Esophagus muscularis mucosa (tissue), 4 donors: ENCODE results near the gene CCNG2. TPM values are rescaled to one million over a fixed set of nuclear protein-coding genes. Genes with fewer than 3 reads are reported as not detected.

Experiments used
- DNase-seq: peaks from one replicate; pipeline ENCODE4 v3.0.0-alpha.2; 2017; ENCODE audit errors: extremely low spot score
- H3K27ac ChIP-seq, 4 donors: fragments of 200-600 bp; sonication (generic); replicated peaks in 1 of 4; 1 replicate in 3 of 4; 2 replicates in 1 of 4; pipeline ENCODE4 v1.5.1; 2016 to 2019; ENCODE audit warnings: mild to moderate bottlenecking in 1 of 4
- H3K27me3 ChIP-seq, 4 donors: fragments of 200-600 bp; sonication (generic); one replicate each; pipeline versions ENCODE4 v1.5.1 to v1.6.0; 2016 to 2019
- H3K36me3 ChIP-seq, 4 donors: fragments of 200-600 bp; sonication (generic); one replicate each; pipeline ENCODE4 v1.5.1; 2016 to 2019
- H3K4me1 ChIP-seq, 4 donors: fragments of 200-600 bp; sonication (generic); one replicate each; pipeline ENCODE4 v1.5.1; 2016 to 2019
- H3K4me3 ChIP-seq, 4 donors: fragments of 200-600 bp; sonication (generic); 1 replicate in 2 of 4; 2 replicates in 2 of 4; pipeline ENCODE4 v1.5.1; 2016 to 2019; ENCODE audit warnings: mild to moderate bottlenecking in 4 of 4, moderate library complexity in 1 of 4
- H3K9me3 ChIP-seq, 4 donors: fragments of 200-600 bp; sonication (generic); 1 replicate in 3 of 4; 2 replicates in 1 of 4; pipeline ENCODE4 v1.5.1; 2016 to 2019
- CTCF ChIP-seq, 3 experiments: fragments of 200-600 bp in 2 of 3; fragments of 450-650 bp in 1 of 3; sonication (generic) in 2 of 3; IDR thresholded peaks; one replicate each; pipeline ENCODE4 v1.5.1; 2017 to 2019; ENCODE audit warnings: antibody characterized with exemption in 3 of 3, mild to moderate bottlenecking in 2 of 3, moderate library complexity in 1 of 3
- EP300 ChIP-seq: sonication (generic); formaldehyde crosslinking; IDR thresholded peaks from one replicate; pipeline ENCODE4 v1.6.1; 2017; ENCODE audit warnings: antibody characterized with exemption
- POLR2A ChIP-seq: fragments of 450-650 bp; IDR thresholded peaks from one replicate; pipeline ENCODE4 v1.6.1; 2017; ENCODE audit warnings: antibody characterized with exemption, moderate library complexity, mild to moderate bottlenecking, low read depth
- POLR2AphosphoS5 ChIP-seq, 2 donors: sonication (generic); formaldehyde crosslinking; IDR thresholded peaks; one replicate each; pipeline ENCODE4 v1.6.1; 2017; ENCODE audit warnings: antibody characterized with exemption in 2 of 2
- WGBS: methylation state at CpG from one replicate; pipeline ENCODE4 v1.1.5; 2018; 5-methylcytosine and 5-hydroxymethylcytosine counted together
- intact Hi-C: fragments of 100-400 bp; cut with DNase I; formaldehyde crosslinking; loops from one replicate; pipeline ENCODE4 v1.15.1; 2023
- total RNA-seq, 4 donors: library from RNA; depleted of rRNA; stranded (reverse); fragments of >200 nt; gene quantifications; one replicate each; pipeline versions ENCODE4 v1.1.0 to v1.2.1, GENCODE V29; 2016

Gene CCNG2
- total RNA-seq, 4 donors from 2014 or later, result 25.7 to 33.3 (median 26.2) TPM

GRCh38 chr4:77163641-77164040 lies 6.6 kb downstream of the CCNG2 start:
- no peak overlapping the region for H3K27ac ChIP-seq
- no peak for DNase-seq
- no peak for TF ChIP-seq CTCF (IDR thresholded peaks at IDR 0.05)
- no peak for TF ChIP-seq POLR2A
- no peak for TF ChIP-seq POLR2AphosphoS5 (IDR thresholded peaks at IDR 0.05)
- no peak for TF ChIP-seq EP300
- H3K36me3 ChIP-seq, result peaks cover 40 to 93% (median 57%) of the 10 kb centered on the region in 4 donors
- H3K4me1 ChIP-seq, result peaks cover 0 to 23% (median 17%) of the 10 kb centered on the region in 4 donors
- 75% methylated on average over 4 of the region's 4 CpGs for WGBS
- no peaks in the 10 kb centered on the region for H3K9me3 ChIP-seq
- intact Hi-C loops, result no loop called here
- H3K4me3 ChIP-seq, result no peak overlapping the region
- H3K27me3 ChIP-seq, result no peaks in the 10 kb centered on the region

- DNase-seq, result no peak
- no peak for TF ChIP-seq POLR2AphosphoS5 (IDR thresholded peaks at IDR 0.05)
- no peak for TF ChIP-seq POLR2A
- no peak for TF ChIP-seq EP300
- TF ChIP-seq CTCF (IDR thresholded peaks at IDR 0.05), result no peak
- Histone ChIP-seq H3K4me3 (no peak overlapping the region), H3K9me3 (no peaks in the 10 kb centered on the region), H3K36me3 (peaks cover 27 to 83% (median 53%) of the 10 kb centered on the region in 4 donors), H3K4me1 (peaks cover 0 to 4% (median 0%) of the 10 kb centered on the region in 4 donors), H3K27me3 (no peaks in the 10 kb centered on the region), H3K27ac (no peak overlapping the region)
- intact Hi-C loops, result no loop called here
- WGBS, result 85% methylated on average over 1 of the region's 1 CpG
Observed at GRCh38 chr4:77167173-77167572, 10.2 kb downstream of the CCNG2 start.

GRCh38 chr4:77167866-77168265 lies 10.9 kb downstream of the CCNG2 start:
- TF ChIP-seq EP300 (no peak), POLR2AphosphoS5 (IDR thresholded peaks at IDR 0.05) (no peak), POLR2A (no peak), CTCF (IDR thresholded peaks at IDR 0.05) (no peak)
- no peaks in the 10 kb centered on the region for H3K9me3 ChIP-seq
- intact Hi-C loops, result no loop called here
- no peak overlapping the region for H3K4me3 ChIP-seq
- H3K4me1 ChIP-seq, result peaks cover 0 to 4% (median 0%) of the 10 kb centered on the region in 4 donors
- no peak for DNase-seq
- WGBS, result 89% methylated on average over 3 of the region's 3 CpGs
- H3K27ac ChIP-seq, result no peak overlapping the region
- H3K36me3 ChIP-seq, result peaks cover 22 to 76% (median 47%) of the 10 kb centered on the region in 4 donors
- no peaks in the 10 kb centered on the region for H3K27me3 ChIP-seq

- Histone ChIP-seq H3K9me3 (no peaks in the 10 kb centered on the region), H3K4me1 (no peaks in the 10 kb centered on the region), H3K27ac (no peak overlapping the region), H3K27me3 (no peaks in the 10 kb centered on the region), H3K36me3 (peaks cover 15 to 60% (median 32%) of the 10 kb centered on the region in 4 donors), H3K4me3 (no peak overlapping the region)
- no peak for DNase-seq
- whole genome bisulfite sequencing, result 46% methylated on average over 3 of the region's 3 CpGs
- intact Hi-C loops, result no loop called here
- no peak for TF ChIP-seq EP300
- TF ChIP-seq POLR2AphosphoS5 (IDR thresholded peaks at IDR 0.05), result no peak
- no peak for TF ChIP-seq CTCF (IDR thresholded peaks at IDR 0.05)
Observed at GRCh38 chr4:77169481-77169880, 12.5 kb downstream of the CCNG2 start.

GRCh38 chr4:77170926-77171325 lies 13.9 kb downstream of the CCNG2 start:
- Histone ChIP-seq H3K27ac (no peak overlapping the region), H3K9me3 (no peaks in the 10 kb centered on the region), H3K36me3 (peaks cover 2 to 46% (median 19%) of the 10 kb centered on the region in 4 donors), H3K4me1 (no peaks in the 10 kb centered on the region), H3K27me3 (no peaks in the 10 kb centered on the region), H3K4me3 (no peak overlapping the region)
- no peak for TF ChIP-seq CTCF (IDR thresholded peaks at IDR 0.05)
- no peak for TF ChIP-seq POLR2A
- no peak for TF ChIP-seq EP300
- TF ChIP-seq POLR2AphosphoS5 (IDR thresholded peaks at IDR 0.05), result no peak
- DNase-seq, result no peak
- WGBS, result 97% methylated on average over 4 of the region's 4 CpGs
- intact Hi-C loops, result no loop called here
